Measurements from ENCODE around the gene WASHC4.

The WASHC4 gene

GRCh38 chr12:105206686-105207374 lies 99.3 kb downstream of the WASHC4 start:
- no peak for DNase-seq (ENCODE audit: low spot score)

DNA sequence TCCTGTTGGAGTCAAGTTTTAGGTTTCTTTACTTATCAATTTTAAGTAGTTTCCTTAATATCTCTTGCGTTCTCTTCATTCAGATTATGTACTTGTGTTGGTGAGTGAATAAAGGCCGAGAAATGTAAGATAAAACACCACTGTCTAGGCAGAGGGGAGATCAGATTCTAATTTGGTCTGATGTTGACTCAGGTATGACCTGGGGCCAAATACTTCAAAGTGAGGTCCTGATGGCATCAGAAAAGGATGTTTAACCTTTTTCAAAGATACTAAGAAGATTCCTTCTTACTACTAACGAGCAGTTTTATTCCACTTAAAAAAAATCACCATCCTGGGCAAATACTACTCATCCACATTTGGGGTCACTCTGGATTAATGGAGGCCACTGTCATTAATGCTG lies 101.6 kb downstream of the WASHC4 start:
- no peak for DNase-seq (ENCODE audit: low spot score)

GRCh38 chr12:105212438-105212837 lies 104.9 kb downstream of the WASHC4 start:
- peak; percentile 73 for DNase-seq (ENCODE audit: low spot score)

DNA sequence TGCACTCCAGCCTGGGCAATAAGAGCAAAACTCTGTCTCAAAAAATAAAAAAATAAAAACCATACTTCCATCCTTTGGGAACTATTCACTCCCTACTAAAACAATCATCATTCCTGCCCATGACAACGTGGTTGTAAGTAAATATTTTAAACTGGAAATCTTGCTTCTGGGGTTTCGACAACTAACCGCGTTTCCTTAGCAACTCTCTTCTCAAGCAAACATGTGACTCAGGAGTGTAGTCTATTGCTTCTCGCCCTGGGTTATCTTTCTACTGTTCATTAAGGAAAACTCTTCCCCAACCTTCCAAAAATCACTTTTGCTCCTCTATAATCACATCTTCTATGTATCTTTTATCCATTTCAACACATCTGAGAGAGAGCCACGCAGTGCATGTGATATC lies 106.6 kb downstream of the WASHC4 start:
- no peak for DNase-seq (ENCODE audit: low spot score)

- no peak for DNase-seq (ENCODE audit: low spot score)
These were observed 107.3 kb downstream of the WASHC4 start for GRCh38 chr12:105214670-105215375.

GRCh38 chr12:105218434-105218833 lies 110.9 kb downstream of the WASHC4 start:
- DNase-seq (ENCODE audit: low spot score), result no peak

All from AG20443 (cell line).